Measurements from ENCODE around the gene ACAP2. TPM values are rescaled to one million over a fixed set of nuclear protein-coding genes. Genes with fewer than 3 reads are reported as not detected.

Gene ACAP2
- total RNA-seq, 4 donors from 2014 or later: 13.2 to 27.6 (median 15.5) TPM

- ATAC-seq (no peak), DNase-seq (no peak)
- Histone ChIP-seq H3K4me1 (peaks cover 10 to 17% of the 10 kb centered on the region in 2 donors), H3K27ac (no peak overlapping the region), H3K36me3 (no peaks in the 10 kb centered on the region), H3K4me3 (no peak overlapping the region), H3K27me3 (no peaks in the 10 kb centered on the region), H3K9me3 (no peaks in the 10 kb centered on the region)
- TF ChIP-seq CTCF (IDR thresholded peaks at IDR 0.05 in 4 of 5, conservative IDR thresholded peaks at IDR 0.05 in 1 of 5): no peak
- no peak for TF ChIP-seq POLR2A (IDR thresholded peaks at IDR 0.05)
- intact Hi-C loops (cut with DNase I; ENCODE audit: low total_unique reads) (no loop called here), in situ Hi-C loops (cut with MboI; ENCODE audit: low sequenced_read_pairs in 4 of 4) (loop anchor here in 3 of 4 donors (10.0 to 25.0 kb wide), 5 partner anchors 249 to 589 kb away; partner anchors contain the start of genes LSG1 (in 2 of the 3) and FAM43A (in 1 of the 3))
Measured at GRCh38 chr3:195263193-195263924, 179.5 kb downstream of the ACAP2 start.

- ATAC-seq: no peak
- no peak for DNase-seq
- Histone ChIP-seq H3K27me3 (no peaks in the 10 kb centered on the region), H3K36me3 (no peaks in the 10 kb centered on the region), H3K4me3 (no peak overlapping the region), H3K4me1 (peaks cover 10 to 22% of the 10 kb centered on the region in 2 donors), H3K9me3 (no peaks in the 10 kb centered on the region), H3K27ac (no peak overlapping the region)
- intact Hi-C loops (cut with DNase I; ENCODE audit: low total_unique reads): loop anchor here (2.0 kb wide), 1 partner anchor 591 kb away; no protein-coding TSS in a partner anchor
- TF ChIP-seq POLR2A (IDR thresholded peaks at IDR 0.05): no peak
- TF ChIP-seq CTCF (IDR thresholded peaks at IDR 0.05 in 4 of 5, conservative IDR thresholded peaks at IDR 0.05 in 1 of 5): no peak
- in situ Hi-C loops (cut with MboI; ENCODE audit: low sequenced_read_pairs in 4 of 4): loop anchor here in 3 of 4 donors (10.0 to 25.0 kb wide), 5 partner anchors 250 to 587 kb away; partner anchors contain the start of genes LSG1 (in 2 of the 3) and FAM43A (in 1 of the 3)
Measured at GRCh38 chr3:195261925-195262324, 180.9 kb downstream of the ACAP2 start.

- no peaks in the 10 kb centered on the region for H3K36me3 ChIP-seq
- DNase-seq: peak in 1 of 2 donors; percentile 31
- H3K4me1 ChIP-seq: peaks cover 10 to 22% of the 10 kb centered on the region in 2 donors
- peak overlapping the region; percentile 59 to 81 (median 75) for H3K4me3 ChIP-seq
- no peaks in the 10 kb centered on the region for H3K9me3 ChIP-seq
- ATAC-seq: peak; percentile 17 to 25
- peak overlapping the region; percentile 60 to 87 (median 82) for H3K27ac ChIP-seq
- intact Hi-C loops (cut with DNase I; ENCODE audit: low total_unique reads) (loop anchor here (1.0 to 2.0 kb wide), 3 partner anchors 258 to 590 kb away; partner anchors contain the start of gene FAM43A), in situ Hi-C loops (cut with MboI; ENCODE audit: low sequenced_read_pairs in 4 of 4) (loop anchor here in 3 of 4 donors (10.0 to 25.0 kb wide), 5 partner anchors 248 to 586 kb away; partner anchors contain the start of genes LSG1 (in 2 of the 3) and FAM43A (in 1 of the 3))
- TF ChIP-seq POLR2A (IDR thresholded peaks at IDR 0.05) (no peak), CTCF (IDR thresholded peaks at IDR 0.05 in 4 of 5, conservative IDR thresholded peaks at IDR 0.05 in 1 of 5) (peak in 2 of 5 experiments; percentile 0 to 17)
- no peaks in the 10 kb centered on the region for H3K27me3 ChIP-seq
Measured at GRCh38 chr3:195260280-195260905, 182.4 kb downstream of the ACAP2 start.

- in situ Hi-C loops (cut with MboI; ENCODE audit: low sequenced_read_pairs in 4 of 4) (loop anchor here (10.0 to 25.0 kb wide), 6 partner anchors 105 to 585 kb away; partner anchors contain the start of genes LSG1 (in 2 of the 4) and FAM43A (in 1 of the 4)), intact Hi-C loops (cut with DNase I; ENCODE audit: low total_unique reads) (loop anchor here (1.0 to 5.0 kb wide), 6 partner anchors 87 to 589 kb away; partner anchors contain the start of gene FAM43A)
- ATAC-seq (peak; percentile 82 to 83), DNase-seq (peak; percentile 63 to 84)
- no peaks in the 10 kb centered on the region for H3K36me3 ChIP-seq
- TF ChIP-seq CTCF (IDR thresholded peaks at IDR 0.05 in 4 of 5, conservative IDR thresholded peaks at IDR 0.05 in 1 of 5): peak in 4 of 5 experiments; percentile 98 to 100 (median 99)
- TF ChIP-seq POLR2A (IDR thresholded peaks at IDR 0.05): peak; percentile 60 to 67
- no peaks in the 10 kb centered on the region for H3K9me3 ChIP-seq
- no peaks in the 10 kb centered on the region for H3K27me3 ChIP-seq
- peak overlapping the region; percentile 59 to 81 (median 75) for H3K4me3 ChIP-seq
- H3K27ac ChIP-seq: peak overlapping the region; percentile 78 to 87 (median 84)
- H3K4me1 ChIP-seq: peaks cover 10 to 22% of the 10 kb centered on the region in 2 donors
Measured at GRCh38 chr3:195259475-195260279, 183.1 kb downstream of the ACAP2 start.
